HAP-1 (cell line): ENCODE results near the gene IL1R2.

Source experiments
- DNase-seq, 2 experiments: peaks; one replicate each; pipeline ENCODE4 v3.0.0-alpha.2; 2016 to 2020; ENCODE audit warnings: low spot score in 2 of 2
- H3K27me3 ChIP-seq: fragments of 250-450 bp; sonication (Bioruptor Pico); 2 replicates; pipeline ENCODE4 v1.5.1; 2020; ENCODE audit warnings: low read depth, mild to moderate bottlenecking, moderate library complexity
- H3K36me3 ChIP-seq: fragments of 250-450 bp; sonication (Bioruptor Pico); replicated peaks from 2 replicates; pipeline ENCODE4 v1.5.1; 2020; ENCODE audit warnings: mild to moderate bottlenecking
- H3K4me1 ChIP-seq: fragments of 250-450 bp; sonication (Bioruptor Pico); 2 replicates; pipeline ENCODE4 v1.5.1; 2020; ENCODE audit warnings: mild to moderate bottlenecking
- H3K4me3 ChIP-seq: fragments of 250-450 bp; sonication (Bioruptor Pico); 2 replicates; pipeline ENCODE4 v1.5.1; 2020; ENCODE audit warnings: mild to moderate bottlenecking, moderate library complexity
- H3K9me3 ChIP-seq: fragments of 250-450 bp; sonication (Bioruptor Pico); 2 replicates; pipeline ENCODE4 v1.5.1; 2020; ENCODE audit warnings: mild to moderate bottlenecking, moderate library complexity
- in situ Hi-C: fragments of 300-500 bp; cut with MboI; formaldehyde crosslinking; loops from 3 replicates; pipeline ENCODE4 v1.14.3; 2020; ENCODE audit warnings: low sequenced_read_pairs, inconsistent platforms, mixed read lengths

The IL1R2 gene, protein sequence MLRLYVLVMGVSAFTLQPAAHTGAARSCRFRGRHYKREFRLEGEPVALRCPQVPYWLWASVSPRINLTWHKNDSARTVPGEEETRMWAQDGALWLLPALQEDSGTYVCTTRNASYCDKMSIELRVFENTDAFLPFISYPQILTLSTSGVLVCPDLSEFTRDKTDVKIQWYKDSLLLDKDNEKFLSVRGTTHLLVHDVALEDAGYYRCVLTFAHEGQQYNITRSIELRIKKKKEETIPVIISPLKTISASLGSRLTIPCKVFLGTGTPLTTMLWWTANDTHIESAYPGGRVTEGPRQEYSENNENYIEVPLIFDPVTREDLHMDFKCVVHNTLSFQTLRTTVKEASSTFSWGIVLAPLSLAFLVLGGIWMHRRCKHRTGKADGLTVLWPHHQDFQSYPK

GRCh38 chr2:101991721-101992145 is at the start of gene IL1R2:
Gene IL1R2 (plus strand): TSS chr2:101991960. CDS start chr2:102008576, 16,616 bp downstream.
- Histone ChIP-seq H3K9me3 (no peaks in the 10 kb centered on the region), H3K4me3 (no peak within 1 kb of the TSS), H3K4me1 (no peaks in the 10 kb centered on the region), H3K36me3 (no peaks in the 10 kb centered on the region), H3K27me3 (no peaks in the 10 kb centered on the region; the same call in 1 of the 2 replicates)
- no peak for DNase-seq
- in situ Hi-C loops = no loop called here

GRCh38 chr2:101942851-101943250 is 48.9 kb upstream of the IL1R2 start:
- no peak for DNase-seq
- H3K27me3 ChIP-seq = no peaks in the 10 kb centered on the region
- H3K4me1 ChIP-seq = no peaks in the 10 kb centered on the region
- H3K36me3 ChIP-seq = no peaks in the 10 kb centered on the region
- in situ Hi-C loops = no loop called here
- H3K4me3 ChIP-seq = no peak overlapping the region
- H3K9me3 ChIP-seq = no peaks in the 10 kb centered on the region

- Histone ChIP-seq H3K36me3 (no peaks in the 10 kb centered on the region), H3K4me3 (no peak overlapping the region), H3K4me1 (no peaks in the 10 kb centered on the region), H3K9me3 (no peaks in the 10 kb centered on the region), H3K27me3 (no peaks in the 10 kb centered on the region)
- DNase-seq = no peak
- in situ Hi-C loops = no loop called here
Observed at GRCh38 chr2:101946372-101947039, 45.3 kb upstream of the IL1R2 start.

DNA sequence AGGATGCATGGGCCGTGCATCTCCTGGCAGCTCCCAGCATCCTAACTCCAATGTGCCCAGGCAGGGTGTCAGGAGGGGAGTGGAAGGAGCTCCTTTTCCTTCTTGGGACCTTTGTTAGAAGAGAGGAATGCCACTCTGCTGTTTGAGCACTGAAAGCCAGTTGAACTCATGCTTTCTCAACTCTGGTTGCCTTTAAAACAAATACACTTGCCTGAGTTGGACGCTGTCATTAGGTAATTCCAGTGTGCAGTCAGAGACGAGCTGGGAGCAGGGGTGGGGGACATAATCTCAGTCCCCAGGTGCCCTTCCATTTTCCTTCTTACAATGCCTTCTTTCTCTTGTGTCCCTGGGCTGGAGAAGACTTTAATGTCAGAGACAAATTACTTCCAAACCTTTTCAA is 44.4 kb upstream of the IL1R2 start:
- in situ Hi-C loops = no loop called here
- no peaks in the 10 kb centered on the region for H3K9me3 ChIP-seq
- DNase-seq = no peak
- H3K36me3 ChIP-seq = no peaks in the 10 kb centered on the region
- no peaks in the 10 kb centered on the region for H3K27me3 ChIP-seq
- H3K4me1 ChIP-seq = no peaks in the 10 kb centered on the region
- H3K4me3 ChIP-seq = no peak overlapping the region

DNA sequence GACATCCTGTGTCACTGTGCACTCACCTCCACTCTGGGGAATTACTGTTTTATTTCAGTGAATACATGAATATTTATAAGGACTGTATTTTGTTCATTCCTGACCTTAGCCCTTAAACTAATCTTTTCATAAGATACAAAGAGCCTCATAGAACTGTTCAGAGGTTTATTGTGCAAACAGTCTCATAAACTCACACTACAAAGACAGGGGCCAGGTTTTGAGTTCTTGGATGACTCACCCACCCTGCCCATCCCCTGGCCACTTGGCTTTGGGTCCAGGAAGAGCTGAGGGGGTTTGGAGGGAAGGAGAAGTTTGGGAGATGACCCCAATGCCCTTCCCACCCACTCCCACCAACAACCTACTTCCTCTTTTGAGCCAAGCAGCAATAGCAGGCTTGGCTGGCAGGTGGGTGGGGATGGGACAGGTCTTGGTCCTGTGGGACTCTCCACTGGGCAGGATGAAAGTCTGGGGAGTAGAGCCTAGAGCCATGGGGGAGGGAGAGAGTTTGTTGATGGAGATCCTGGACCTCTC is 43.1 kb upstream of the IL1R2 start:
- H3K36me3 ChIP-seq = no peaks in the 10 kb centered on the region
- in situ Hi-C loops = no loop called here
- no peaks in the 10 kb centered on the region for H3K27me3 ChIP-seq
- H3K9me3 ChIP-seq = no peaks in the 10 kb centered on the region
- no peak overlapping the region for H3K4me3 ChIP-seq
- no peak for DNase-seq
- H3K4me1 ChIP-seq = no peaks in the 10 kb centered on the region

DNA sequence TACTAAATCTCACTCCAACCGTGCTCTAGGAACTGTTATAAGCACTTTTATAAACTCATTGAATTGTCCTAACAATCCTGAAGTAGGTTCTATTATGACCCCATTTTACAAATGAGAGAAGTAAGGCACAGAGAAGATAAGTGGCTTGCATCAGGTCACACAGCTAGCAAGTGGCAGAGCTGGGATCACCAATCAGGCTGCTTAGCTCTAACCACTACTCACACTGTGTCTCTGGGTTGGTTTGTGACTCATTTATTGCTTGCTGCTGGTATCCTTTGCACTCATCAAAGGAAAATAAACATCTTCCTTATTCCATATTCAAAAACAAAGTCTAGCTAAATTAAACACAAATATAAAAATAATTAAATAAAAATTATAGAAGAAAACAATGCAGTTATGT is 42.5 kb upstream of the IL1R2 start:
- no peak for DNase-seq
- no peaks in the 10 kb centered on the region for H3K27me3 ChIP-seq
- no peak overlapping the region for H3K4me3 ChIP-seq
- H3K4me1 ChIP-seq = no peaks in the 10 kb centered on the region
- in situ Hi-C loops = no loop called here
- H3K36me3 ChIP-seq = no peaks in the 10 kb centered on the region
- no peaks in the 10 kb centered on the region for H3K9me3 ChIP-seq

- H3K27me3 ChIP-seq = no peaks in the 10 kb centered on the region
- no peak overlapping the region for H3K4me3 ChIP-seq
- H3K4me1 ChIP-seq = no peaks in the 10 kb centered on the region
- H3K36me3 ChIP-seq = no peaks in the 10 kb centered on the region
- in situ Hi-C loops = no loop called here
- DNase-seq = no peak
- H3K9me3 ChIP-seq = no peaks in the 10 kb centered on the region
Observed at GRCh38 chr2:101951296-101951695, 40.5 kb upstream of the IL1R2 start.

DNA sequence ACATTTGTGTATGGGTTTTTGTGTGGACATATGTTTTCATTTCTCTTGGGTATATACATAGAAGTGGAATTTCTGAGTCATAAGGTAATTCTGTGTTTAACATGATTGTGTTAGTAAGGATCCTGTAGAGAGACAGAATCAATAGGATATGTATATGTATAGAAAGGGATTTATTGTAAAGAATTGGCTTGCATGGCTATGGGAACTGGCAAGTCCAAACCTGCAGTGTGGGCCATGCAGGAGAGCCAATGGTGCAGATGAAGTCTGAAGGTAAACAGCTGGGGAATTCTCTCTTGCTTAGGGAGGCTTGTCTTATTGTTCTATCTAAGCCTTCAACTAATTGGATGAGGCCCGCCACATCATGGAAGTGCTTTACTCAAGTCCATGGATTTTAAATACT is 39.2 kb upstream of the IL1R2 start:
- no peaks in the 10 kb centered on the region for H3K27me3 ChIP-seq
- no peak for DNase-seq
- H3K4me1 ChIP-seq = no peaks in the 10 kb centered on the region
- in situ Hi-C loops = no loop called here
- H3K4me3 ChIP-seq = no peak overlapping the region
- H3K36me3 ChIP-seq = no peaks in the 10 kb centered on the region
- H3K9me3 ChIP-seq = no peaks in the 10 kb centered on the region

DNA sequence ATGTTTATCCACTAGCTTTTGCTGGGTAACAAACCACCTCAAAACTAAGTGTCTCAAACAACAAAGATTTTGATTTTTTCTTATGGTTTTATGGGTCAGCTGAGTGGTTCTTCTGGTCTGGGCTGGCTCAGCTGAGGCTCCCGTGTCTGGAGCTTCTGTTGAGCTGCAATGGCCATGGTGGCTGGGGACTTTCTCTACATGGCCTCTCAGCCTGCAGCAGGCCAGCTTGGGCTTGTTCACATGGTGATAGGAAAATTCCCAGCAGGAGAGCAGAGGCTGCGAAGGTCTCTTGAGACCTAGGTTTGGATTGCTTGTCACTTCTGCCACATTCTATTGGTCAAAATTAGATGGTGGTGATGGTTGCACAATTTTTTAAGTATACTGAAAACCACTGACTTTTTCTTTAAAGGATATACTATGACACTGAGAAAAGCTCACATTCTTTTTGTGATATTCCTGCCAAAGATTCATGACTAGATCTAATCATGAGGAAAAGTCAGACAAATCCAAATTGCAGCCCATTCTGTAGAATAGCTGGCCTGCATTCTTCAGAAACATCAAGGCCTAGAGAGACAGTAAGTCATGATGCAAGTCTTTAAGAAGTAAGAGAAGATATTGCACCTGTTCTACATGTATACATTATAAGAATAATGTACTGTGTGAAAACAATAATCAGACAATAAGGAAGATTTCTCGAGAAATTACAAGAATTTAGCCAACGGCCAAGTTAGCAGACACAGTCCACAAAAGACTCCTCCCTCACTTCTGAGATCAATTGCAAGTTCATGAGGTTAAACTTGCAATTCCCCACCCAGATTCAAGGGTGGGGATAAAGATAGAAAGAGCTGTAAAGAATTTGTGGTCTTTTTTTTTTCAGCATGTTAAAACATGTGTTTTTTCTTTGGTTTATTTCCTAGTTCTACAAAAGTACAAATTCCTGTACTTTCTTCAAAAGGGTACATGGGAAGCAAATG is 35.0 kb upstream of the IL1R2 start:
- no peak for DNase-seq
- H3K27me3 ChIP-seq = no peaks in the 10 kb centered on the region
- in situ Hi-C loops = no loop called here

GRCh38 chr2:101958061-101958460 is 33.7 kb upstream of the IL1R2 start:
- no peaks in the 10 kb centered on the region for H3K4me1 ChIP-seq
- no peaks in the 10 kb centered on the region for H3K9me3 ChIP-seq
- H3K27me3 ChIP-seq = no peaks in the 10 kb centered on the region
- no peak for DNase-seq
- H3K36me3 ChIP-seq = no peaks in the 10 kb centered on the region
- in situ Hi-C loops = no loop called here
- no peak overlapping the region for H3K4me3 ChIP-seq

More for the DNA sequence above, 35.0 kb upstream of the IL1R2 start:
- Histone ChIP-seq H3K4me3 (no peak overlapping the region), H3K9me3 (no peaks in the 10 kb centered on the region), H3K4me1 (no peaks in the 10 kb centered on the region), H3K36me3 (no peaks in the 10 kb centered on the region)

DNA sequence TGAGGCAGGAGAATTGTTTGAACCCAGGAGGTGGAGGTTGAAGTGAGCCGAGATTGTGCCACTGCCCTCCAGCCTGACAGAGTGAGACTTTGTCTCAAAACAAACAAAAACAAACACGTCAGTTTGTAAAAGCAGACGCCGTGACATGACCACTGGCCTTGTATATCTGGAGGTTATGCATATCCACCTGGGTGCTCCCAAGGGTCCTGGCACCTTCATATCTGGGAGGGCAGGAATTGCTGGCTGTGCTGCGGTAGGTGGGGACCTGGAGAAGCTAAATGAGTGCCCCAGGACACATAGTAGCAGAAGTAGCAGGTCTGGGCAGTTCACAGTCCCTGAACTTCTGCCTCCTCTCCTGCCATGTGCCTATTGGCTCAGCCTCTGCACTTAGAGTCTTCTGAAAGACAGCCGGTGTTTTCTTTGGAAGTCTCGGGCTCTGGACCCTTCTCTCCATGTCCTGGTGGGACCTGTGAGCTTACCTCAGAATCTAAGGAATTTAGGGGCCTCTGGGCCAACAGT is 30.9 kb upstream of the IL1R2 start:
- in situ Hi-C loops = no loop called here
- no peak for DNase-seq
- Histone ChIP-seq H3K4me3 (no peak overlapping the region), H3K9me3 (no peaks in the 10 kb centered on the region), H3K27me3 (no peaks in the 10 kb centered on the region), H3K4me1 (no peaks in the 10 kb centered on the region), H3K36me3 (no peaks in the 10 kb centered on the region)

DNA sequence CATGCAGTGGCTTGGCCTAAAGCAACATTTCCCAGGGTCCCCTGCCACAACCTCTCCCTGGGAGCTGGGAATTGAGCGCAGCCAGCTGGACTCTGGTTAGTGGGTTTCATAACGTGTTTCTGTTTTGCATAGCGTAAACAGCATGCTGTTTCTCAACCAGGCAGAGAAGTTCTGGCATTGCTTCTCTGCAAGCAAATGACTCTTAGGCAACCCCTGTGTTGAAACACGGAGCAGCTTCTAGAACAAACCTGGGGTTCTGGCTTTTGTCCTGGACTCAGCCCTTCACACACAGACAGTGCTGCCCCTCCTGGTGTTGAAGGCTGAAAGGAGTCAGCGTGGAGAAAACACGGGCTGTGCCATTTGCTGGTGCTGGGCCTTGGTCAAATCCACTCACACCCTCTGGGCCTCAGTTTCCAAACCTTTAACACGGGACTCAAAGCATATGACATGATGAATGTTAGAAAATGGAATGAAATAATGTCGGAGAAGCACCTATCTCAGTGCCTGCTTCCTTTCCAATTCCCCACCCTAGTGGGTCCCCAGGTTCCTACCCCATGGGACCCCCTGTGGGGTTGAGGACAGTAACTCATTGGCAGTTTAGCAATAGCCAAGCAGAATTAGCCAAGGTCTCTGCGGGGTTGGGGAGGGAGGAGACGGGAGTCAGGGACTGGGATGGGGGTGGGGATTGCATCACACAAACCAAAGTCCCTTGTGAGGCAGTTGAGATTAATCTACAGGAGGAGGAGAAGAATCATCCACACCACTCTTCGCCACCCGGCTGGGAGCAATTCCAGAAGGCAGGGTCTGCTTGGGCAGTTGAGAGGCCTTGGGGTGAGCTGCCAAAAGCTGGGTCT is 30.2 kb upstream of the IL1R2 start:
- in situ Hi-C loops = no loop called here
- Histone ChIP-seq H3K36me3 (no peaks in the 10 kb centered on the region), H3K4me1 (no peaks in the 10 kb centered on the region), H3K9me3 (no peaks in the 10 kb centered on the region), H3K27me3 (no peaks in the 10 kb centered on the region), H3K4me3 (no peak overlapping the region)
- DNase-seq = no peak

DNA sequence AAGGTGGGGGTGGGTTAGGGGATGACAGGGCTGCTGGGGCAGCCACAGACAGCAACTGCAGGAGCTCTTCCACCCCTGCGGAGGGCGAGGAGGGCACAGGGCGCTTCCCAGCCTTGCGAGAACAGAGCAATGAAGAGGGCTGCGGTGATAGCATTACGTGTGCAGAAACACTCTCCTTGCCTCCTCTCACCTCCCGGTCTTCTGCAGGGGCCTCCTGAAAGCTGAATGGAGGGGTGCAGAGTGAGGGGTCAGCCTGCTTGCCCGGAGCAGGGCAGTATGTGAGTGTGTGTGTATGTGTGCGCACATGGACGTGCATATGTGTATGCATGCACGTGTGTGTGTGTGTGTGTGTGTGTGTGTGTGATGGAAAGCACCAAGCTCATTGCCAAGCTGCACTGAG is 29.5 kb upstream of the IL1R2 start:
- no peaks in the 10 kb centered on the region for H3K4me1 ChIP-seq
- in situ Hi-C loops = no loop called here
- H3K9me3 ChIP-seq = no peaks in the 10 kb centered on the region
- no peak overlapping the region for H3K4me3 ChIP-seq
- no peaks in the 10 kb centered on the region for H3K36me3 ChIP-seq
- H3K27me3 ChIP-seq = no peaks in the 10 kb centered on the region
- no peak for DNase-seq
